ENCODE data around the gene PXDN. TPM values are rescaled to one million over a fixed set of nuclear protein-coding genes. Genes with fewer than 3 reads are reported as not detected.

PXDN gene
- total RNA-seq, 1 experiment from 2014 or later: 125 TPM

- no peak overlapping the region for H2AFZ ChIP-seq (ENCODE audit: low read length)
- no peak overlapping the region for H3K4me2 ChIP-seq (ENCODE audit: low read length)
- no peak overlapping the region for H3K27ac ChIP-seq (ENCODE audit: low read length)
- H3F3A ChIP-seq (ENCODE audit: low read length, unreplicated experiment): no peaks in the 10 kb centered on the region
- no peaks in the 10 kb centered on the region for H3K9me2 ChIP-seq (replicated peaks; ENCODE audit: low read length)
- ATAC-seq (no peak), DNase-seq (no peak)
- no peaks in the 10 kb centered on the region for H3K9me3 ChIP-seq (ENCODE audit: low read length)
- H3K79me2 ChIP-seq (ENCODE audit: low read length): no peaks in the 10 kb centered on the region
- H3K4me3 ChIP-seq (ENCODE audit: low read length): no peak overlapping the region
- CTCF ChIA-PET: no interaction called here
- no peak for TF ChIP-seq EZH2 (IDR thresholded peaks at IDR 0.05; ENCODE audit: low read length, unreplicated experiment)
- no peaks in the 10 kb centered on the region for H4K20me1 ChIP-seq (ENCODE audit: low read length)
- H3K9ac ChIP-seq (ENCODE audit: low read length): no peak overlapping the region
- H3K4me1 ChIP-seq (ENCODE audit: insufficient read depth, low read length): peaks cover 26% of the 10 kb centered on the region
- no TSS peak for BruUV-seq (replicated peaks)
- POLR2A ChIA-PET (ENCODE audit: unreplicated experiment): no interaction called here
- no peaks in the 10 kb centered on the region for H3K36me3 ChIP-seq (ENCODE audit: low read depth, low read length)
- intact Hi-C loops (cut with micrococcal nuclease): no loop called here
- no peaks in the 10 kb centered on the region for H3K27me3 ChIP-seq (ENCODE audit: low read length)
These were observed 138.9 kb downstream of the PXDN start for GRCh38 chr2:1605102-1606045.

DNA sequence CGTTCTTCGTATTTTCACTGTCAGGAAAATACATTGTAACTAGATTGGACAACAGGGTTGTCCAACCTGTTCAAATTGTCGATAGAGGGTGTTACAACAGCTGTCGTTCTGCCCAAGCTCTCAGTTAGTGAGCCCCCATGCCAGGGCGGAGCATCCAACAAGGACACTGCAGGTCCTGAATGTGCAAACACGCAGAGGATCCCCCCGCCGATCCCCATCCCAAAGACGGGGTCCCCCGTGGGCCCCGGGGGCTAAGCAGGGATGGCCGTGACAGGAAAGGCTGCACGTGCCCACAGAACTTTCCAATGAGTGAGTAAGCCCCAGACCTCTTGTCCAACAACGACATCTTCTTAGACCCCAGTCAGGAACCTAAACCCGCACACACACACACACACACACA is 140.8 kb downstream of the PXDN start:
- Histone ChIP-seq H3F3A (ENCODE audit: low read length, unreplicated experiment) (no peaks in the 10 kb centered on the region), H3K4me1 (ENCODE audit: insufficient read depth, low read length) (peaks cover 32% of the 10 kb centered on the region), H3K9ac (ENCODE audit: low read length) (no peak overlapping the region), H3K4me3 (ENCODE audit: low read length) (no peak overlapping the region), H4K20me1 (ENCODE audit: low read length) (no peaks in the 10 kb centered on the region), H2AFZ (ENCODE audit: low read length) (no peak overlapping the region), H3K4me2 (ENCODE audit: low read length) (no peak overlapping the region), H3K9me3 (ENCODE audit: low read length) (no peaks in the 10 kb centered on the region), H3K79me2 (ENCODE audit: low read length) (no peaks in the 10 kb centered on the region), H3K9me2 (replicated peaks; ENCODE audit: low read length) (no peaks in the 10 kb centered on the region), H3K27ac (ENCODE audit: low read length) (no peak overlapping the region), H3K36me3 (ENCODE audit: low read depth, low read length) (no peaks in the 10 kb centered on the region), H3K27me3 (ENCODE audit: low read length) (no peaks in the 10 kb centered on the region)
- TF ChIP-seq, protein P1, sequence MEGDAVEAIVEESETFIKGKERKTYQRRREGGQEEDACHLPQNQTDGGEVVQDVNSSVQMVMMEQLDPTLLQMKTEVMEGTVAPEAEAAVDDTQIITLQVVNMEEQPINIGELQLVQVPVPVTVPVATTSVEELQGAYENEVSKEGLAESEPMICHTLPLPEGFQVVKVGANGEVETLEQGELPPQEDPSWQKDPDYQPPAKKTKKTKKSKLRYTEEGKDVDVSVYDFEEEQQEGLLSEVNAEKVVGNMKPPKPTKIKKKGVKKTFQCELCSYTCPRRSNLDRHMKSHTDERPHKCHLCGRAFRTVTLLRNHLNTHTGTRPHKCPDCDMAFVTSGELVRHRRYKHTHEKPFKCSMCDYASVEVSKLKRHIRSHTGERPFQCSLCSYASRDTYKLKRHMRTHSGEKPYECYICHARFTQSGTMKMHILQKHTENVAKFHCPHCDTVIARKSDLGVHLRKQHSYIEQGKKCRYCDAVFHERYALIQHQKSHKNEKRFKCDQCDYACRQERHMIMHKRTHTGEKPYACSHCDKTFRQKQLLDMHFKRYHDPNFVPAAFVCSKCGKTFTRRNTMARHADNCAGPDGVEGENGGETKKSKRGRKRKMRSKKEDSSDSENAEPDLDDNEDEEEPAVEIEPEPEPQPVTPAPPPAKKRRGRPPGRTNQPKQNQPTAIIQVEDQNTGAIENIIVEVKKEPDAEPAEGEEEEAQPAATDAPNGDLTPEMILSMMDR (conservative IDR thresholded peaks at IDR 0.05; ENCODE audit: low read depth, low read length): no peak
- TF ChIP-seq EZH2phosphoT487 (IDR thresholded peaks at IDR 0.05; ENCODE audit: borderline replicate concordance, low read length) (no peak), EZH2 (IDR thresholded peaks at IDR 0.05; ENCODE audit: low read length, unreplicated experiment) (no peak)
- DNase-seq (no peak), ATAC-seq (no peak)
- intact Hi-C loops (cut with micrococcal nuclease): no loop called here
- no TSS peak for BruUV-seq (replicated peaks)
- ChIA-PET POLR2A (ENCODE audit: unreplicated experiment) (no interaction called here), CTCF (no interaction called here)

- ChIA-PET POLR2A (ENCODE audit: unreplicated experiment) (no interaction called here), CTCF (no interaction called here)
- Histone ChIP-seq H3K9ac (ENCODE audit: low read length) (no peak overlapping the region), H3F3A (ENCODE audit: low read length, unreplicated experiment) (no peaks in the 10 kb centered on the region), H3K27ac (ENCODE audit: low read length) (no peak overlapping the region), H4K20me1 (ENCODE audit: low read length) (no peaks in the 10 kb centered on the region), H3K4me3 (ENCODE audit: low read length) (no peak overlapping the region), H3K27me3 (ENCODE audit: low read length) (no peaks in the 10 kb centered on the region), H3K4me1 (ENCODE audit: insufficient read depth, low read length) (peaks cover 28% of the 10 kb centered on the region), H3K9me2 (replicated peaks; ENCODE audit: low read length) (no peaks in the 10 kb centered on the region), H3K4me2 (ENCODE audit: low read length) (no peak overlapping the region), H2AFZ (ENCODE audit: low read length) (no peak overlapping the region), H3K36me3 (ENCODE audit: low read depth, low read length) (no peaks in the 10 kb centered on the region), H3K9me3 (ENCODE audit: low read length) (no peaks in the 10 kb centered on the region), H3K79me2 (ENCODE audit: low read length) (no peaks in the 10 kb centered on the region)
- no peak for TF ChIP-seq EZH2 (IDR thresholded peaks at IDR 0.05; ENCODE audit: low read length, unreplicated experiment)
- no peak for TF ChIP-seq EZH2phosphoT487 (IDR thresholded peaks at IDR 0.05; ENCODE audit: borderline replicate concordance, low read length)
- TF ChIP-seq, protein P1 (conservative IDR thresholded peaks at IDR 0.05; ENCODE audit: low read depth, low read length): no peak
- intact Hi-C loops (cut with micrococcal nuclease): no loop called here
- no TSS peak for BruUV-seq (replicated peaks)
- ATAC-seq: no peak
- DNase-seq: no peak
These were observed 141.3 kb downstream of the PXDN start for GRCh38 chr2:1603059-1603458.

Data from PC-3 (cell line).